Suprapubic skin (tissue), 4 donors: ENCODE data around the gene KDM4B.

Experiments used
- EP300 ChIP-seq: sonication (generic); formaldehyde crosslinking; IDR thresholded peaks from one replicate; pipeline ENCODE4 v1.6.1; 2017; ENCODE audit warnings: antibody characterized with exemption
- POLR2A ChIP-seq, 2 donors: fragments of 450-650 bp; IDR thresholded peaks; one replicate each; pipeline ENCODE4 v1.6.1; 2017; ENCODE audit warnings: antibody characterized with exemption in 2 of 2, mild to moderate bottlenecking in 2 of 2, moderate library complexity in 2 of 2
- POLR2AphosphoS5 ChIP-seq, 3 donors: sonication (generic); formaldehyde crosslinking; IDR thresholded peaks; one replicate each; pipeline ENCODE4 v1.6.1; 2017; ENCODE audit warnings: antibody characterized with exemption in 3 of 3
- TF ChIP-seq, protein P1 (sequence below), 2 donors: fragments of 200-600 bp in 1 of 2; fragments of 450-650 bp in 1 of 2; sonication (generic) in 1 of 2; IDR thresholded peaks; one replicate each; pipeline ENCODE4 v1.5.1; 2016 to 2019; ENCODE audit warnings: antibody characterized with exemption in 2 of 2, mild to moderate bottlenecking in 1 of 2, moderate library complexity in 1 of 2

DNA sequence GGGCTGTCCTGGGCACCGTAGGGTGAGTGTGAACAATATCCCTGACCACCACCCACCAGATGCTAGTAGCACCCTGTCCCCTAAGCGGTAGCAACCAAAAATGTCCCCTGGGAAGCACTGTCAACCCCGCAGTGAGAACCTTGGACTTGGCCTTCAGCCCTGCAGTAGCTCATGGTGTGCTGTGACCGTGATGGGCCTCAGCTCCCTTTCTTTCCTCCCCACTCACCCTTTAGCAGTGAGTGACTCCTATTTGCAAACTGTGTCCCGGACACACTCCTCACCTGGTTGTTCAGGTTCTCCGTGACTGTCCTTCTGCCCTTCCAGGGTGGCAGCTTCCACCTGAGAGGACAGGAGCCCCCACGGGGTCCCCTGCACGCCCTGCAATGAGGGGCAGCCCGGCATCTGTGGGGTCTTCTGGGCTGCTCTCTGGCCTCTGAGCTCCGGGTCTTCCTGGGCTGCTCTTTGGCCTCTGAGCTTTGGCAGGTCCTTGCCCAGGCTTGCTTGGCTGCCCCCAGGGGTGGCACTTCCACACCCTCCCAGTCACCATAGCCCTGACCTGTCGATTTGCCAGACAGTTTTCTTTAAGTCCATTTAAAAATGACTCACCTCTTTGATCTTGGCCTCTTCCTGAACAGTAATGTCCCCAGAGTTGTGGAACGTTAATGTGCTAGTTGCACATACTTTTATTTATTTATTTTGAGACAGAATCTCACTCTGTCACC is 3.8 kb downstream of the KDM4B start:
- TF ChIP-seq, protein P1, sequence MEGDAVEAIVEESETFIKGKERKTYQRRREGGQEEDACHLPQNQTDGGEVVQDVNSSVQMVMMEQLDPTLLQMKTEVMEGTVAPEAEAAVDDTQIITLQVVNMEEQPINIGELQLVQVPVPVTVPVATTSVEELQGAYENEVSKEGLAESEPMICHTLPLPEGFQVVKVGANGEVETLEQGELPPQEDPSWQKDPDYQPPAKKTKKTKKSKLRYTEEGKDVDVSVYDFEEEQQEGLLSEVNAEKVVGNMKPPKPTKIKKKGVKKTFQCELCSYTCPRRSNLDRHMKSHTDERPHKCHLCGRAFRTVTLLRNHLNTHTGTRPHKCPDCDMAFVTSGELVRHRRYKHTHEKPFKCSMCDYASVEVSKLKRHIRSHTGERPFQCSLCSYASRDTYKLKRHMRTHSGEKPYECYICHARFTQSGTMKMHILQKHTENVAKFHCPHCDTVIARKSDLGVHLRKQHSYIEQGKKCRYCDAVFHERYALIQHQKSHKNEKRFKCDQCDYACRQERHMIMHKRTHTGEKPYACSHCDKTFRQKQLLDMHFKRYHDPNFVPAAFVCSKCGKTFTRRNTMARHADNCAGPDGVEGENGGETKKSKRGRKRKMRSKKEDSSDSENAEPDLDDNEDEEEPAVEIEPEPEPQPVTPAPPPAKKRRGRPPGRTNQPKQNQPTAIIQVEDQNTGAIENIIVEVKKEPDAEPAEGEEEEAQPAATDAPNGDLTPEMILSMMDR (IDR thresholded peaks at IDR 0.05): no peak
- TF ChIP-seq POLR2AphosphoS5 (IDR thresholded peaks at IDR 0.05) (no peak), EP300 (no peak), POLR2A (IDR thresholded peaks at IDR 0.05) (no peak)
